ENCODE data around the gene C1orf35. TPM values are rescaled to one million over a fixed set of nuclear protein-coding genes. Genes with fewer than 3 reads are reported as not detected.
A peak's percentile ranks its signal among the peaks of the same experiment; 100 is the strongest.

The C1orf35 gene
- total RNA-seq, 4 donors from 2014 or later, result 8.5 to 21.3 (median 18.1) TPM

DNA sequence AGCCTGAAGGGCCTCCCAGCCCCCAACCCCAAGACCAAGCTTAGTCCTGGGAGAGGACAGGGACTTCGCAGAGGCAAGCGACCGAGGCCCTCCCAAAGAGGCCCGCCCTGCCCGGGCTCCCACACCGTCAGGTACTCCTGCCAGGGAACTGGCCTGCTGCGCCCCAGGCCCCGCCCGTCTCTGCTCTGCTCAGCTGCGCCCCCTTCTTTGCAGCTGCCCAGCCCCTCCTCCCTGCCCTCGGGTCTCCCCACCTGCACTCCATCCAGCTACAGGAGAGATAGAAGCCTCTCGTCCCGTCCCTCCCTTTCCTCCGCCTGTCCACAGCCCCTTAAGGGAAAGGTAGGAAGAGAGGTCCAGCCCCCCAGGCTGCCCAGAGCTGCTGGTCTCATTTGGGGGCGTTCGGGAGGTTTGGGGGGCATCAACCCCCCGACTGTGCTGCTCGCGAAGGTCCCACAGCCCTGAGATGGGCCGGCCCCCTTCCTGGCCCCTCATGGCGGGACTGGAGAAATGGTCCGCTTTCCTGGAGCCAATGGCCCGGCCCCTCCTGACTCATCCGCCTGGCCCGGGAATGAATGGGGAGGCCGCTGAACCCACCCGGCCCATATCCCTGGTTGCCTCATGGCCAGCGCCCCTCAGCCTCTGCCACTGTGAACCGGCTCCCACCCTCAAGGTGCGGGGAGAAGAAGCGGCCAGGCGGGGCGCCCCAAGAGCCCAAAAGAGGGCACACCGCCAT is 42.5 kb downstream of the C1orf35 start:
- peaks cover 0 to 6% (median 0%) of the 10 kb centered on the region in 3 donors for H3K9me3 ChIP-seq
- H3K4me1 ChIP-seq, result peaks cover 8 to 34% (median 12%) of the 10 kb centered on the region in 3 donors
- intact Hi-C loops (cut with DNase I), result no loop called here
- TF ChIP-seq, protein P1, sequence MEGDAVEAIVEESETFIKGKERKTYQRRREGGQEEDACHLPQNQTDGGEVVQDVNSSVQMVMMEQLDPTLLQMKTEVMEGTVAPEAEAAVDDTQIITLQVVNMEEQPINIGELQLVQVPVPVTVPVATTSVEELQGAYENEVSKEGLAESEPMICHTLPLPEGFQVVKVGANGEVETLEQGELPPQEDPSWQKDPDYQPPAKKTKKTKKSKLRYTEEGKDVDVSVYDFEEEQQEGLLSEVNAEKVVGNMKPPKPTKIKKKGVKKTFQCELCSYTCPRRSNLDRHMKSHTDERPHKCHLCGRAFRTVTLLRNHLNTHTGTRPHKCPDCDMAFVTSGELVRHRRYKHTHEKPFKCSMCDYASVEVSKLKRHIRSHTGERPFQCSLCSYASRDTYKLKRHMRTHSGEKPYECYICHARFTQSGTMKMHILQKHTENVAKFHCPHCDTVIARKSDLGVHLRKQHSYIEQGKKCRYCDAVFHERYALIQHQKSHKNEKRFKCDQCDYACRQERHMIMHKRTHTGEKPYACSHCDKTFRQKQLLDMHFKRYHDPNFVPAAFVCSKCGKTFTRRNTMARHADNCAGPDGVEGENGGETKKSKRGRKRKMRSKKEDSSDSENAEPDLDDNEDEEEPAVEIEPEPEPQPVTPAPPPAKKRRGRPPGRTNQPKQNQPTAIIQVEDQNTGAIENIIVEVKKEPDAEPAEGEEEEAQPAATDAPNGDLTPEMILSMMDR (IDR thresholded peaks at IDR 0.05), result no peak
- TF ChIP-seq POLR2A (IDR thresholded peaks at IDR 0.05), result no peak
- DNase-seq, result no peak
- peak overlapping the region; percentile 6 to 52 (median 38) for H3K4me3 ChIP-seq
- H3K27ac ChIP-seq, result peak overlapping the region in 2 of 4 donors; percentile 39 to 49
- H3K27me3 ChIP-seq, result peaks cover 0 to 82% (median 26%) of the 10 kb centered on the region in 4 donors
- 28 to 63% methylated on average over 6 to 9 of the region's 34 CpGs for WGBS, 2 donors
- no peaks in the 10 kb centered on the region for H3K36me3 ChIP-seq

DNA sequence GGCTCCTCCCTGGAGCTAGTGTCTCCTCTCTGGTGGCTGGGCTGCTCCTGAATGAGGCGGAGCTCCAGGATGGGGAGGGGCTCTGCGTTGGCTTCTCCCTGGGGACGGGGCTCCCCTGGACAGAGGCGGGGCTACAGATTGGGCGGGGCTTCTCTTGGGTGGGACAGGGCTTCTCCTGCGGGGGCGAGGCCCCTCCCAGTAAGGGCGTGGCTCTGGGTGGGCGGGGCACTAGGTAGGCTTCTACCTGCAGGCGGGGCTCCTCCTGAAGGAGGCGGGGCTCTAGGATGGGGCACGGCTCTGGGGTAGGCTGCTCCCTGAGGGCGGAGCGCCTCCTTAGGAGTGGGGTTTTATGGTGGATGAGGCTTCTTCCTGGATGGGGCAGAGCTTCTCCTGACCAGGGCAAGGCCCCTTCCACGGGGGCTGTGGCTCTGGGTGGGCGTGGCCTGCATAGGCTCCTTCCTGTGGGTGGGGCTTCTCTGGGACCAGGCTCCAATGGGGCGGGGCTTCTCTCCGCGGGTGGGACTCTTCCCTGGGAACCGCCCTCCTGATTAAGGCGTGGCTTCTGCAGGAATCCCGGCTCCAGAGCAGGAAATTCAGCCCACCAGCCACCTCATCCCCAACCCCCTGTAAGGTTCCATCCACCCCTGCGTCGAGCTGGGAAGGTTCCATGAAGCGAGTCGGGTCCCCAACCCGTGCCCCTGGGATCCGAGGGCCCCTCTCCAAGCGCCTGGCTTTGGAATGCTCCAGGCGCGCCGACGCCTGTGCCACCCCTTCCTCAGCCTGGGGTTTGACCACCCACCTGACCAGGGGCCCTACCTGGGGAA is 43.3 kb downstream of the C1orf35 start:
- Histone ChIP-seq H3K36me3 (no peaks in the 10 kb centered on the region), H3K27me3 (peaks cover 0 to 77% (median 24%) of the 10 kb centered on the region in 4 donors), H3K4me1 (peaks cover 8 to 34% (median 12%) of the 10 kb centered on the region in 3 donors), H3K9me3 (peaks cover 0 to 6% (median 0%) of the 10 kb centered on the region in 3 donors), H3K4me3 (peak overlapping the region; percentile 6 to 52 (median 38)), H3K27ac (peak overlapping the region in 2 of 4 donors; percentile 39 to 49)
- DNase-seq, result no peak
- WGBS, 2 donors, result 0% methylated on average over 1 of the region's 33 CpGs; no CpG with 5 or more reads in 1 of the 2 donors
- intact Hi-C loops (cut with DNase I), result no loop called here
- TF ChIP-seq POLR2A (IDR thresholded peaks at IDR 0.05), result no peak
- TF ChIP-seq, protein P1 (IDR thresholded peaks at IDR 0.05), result no peak

DNA sequence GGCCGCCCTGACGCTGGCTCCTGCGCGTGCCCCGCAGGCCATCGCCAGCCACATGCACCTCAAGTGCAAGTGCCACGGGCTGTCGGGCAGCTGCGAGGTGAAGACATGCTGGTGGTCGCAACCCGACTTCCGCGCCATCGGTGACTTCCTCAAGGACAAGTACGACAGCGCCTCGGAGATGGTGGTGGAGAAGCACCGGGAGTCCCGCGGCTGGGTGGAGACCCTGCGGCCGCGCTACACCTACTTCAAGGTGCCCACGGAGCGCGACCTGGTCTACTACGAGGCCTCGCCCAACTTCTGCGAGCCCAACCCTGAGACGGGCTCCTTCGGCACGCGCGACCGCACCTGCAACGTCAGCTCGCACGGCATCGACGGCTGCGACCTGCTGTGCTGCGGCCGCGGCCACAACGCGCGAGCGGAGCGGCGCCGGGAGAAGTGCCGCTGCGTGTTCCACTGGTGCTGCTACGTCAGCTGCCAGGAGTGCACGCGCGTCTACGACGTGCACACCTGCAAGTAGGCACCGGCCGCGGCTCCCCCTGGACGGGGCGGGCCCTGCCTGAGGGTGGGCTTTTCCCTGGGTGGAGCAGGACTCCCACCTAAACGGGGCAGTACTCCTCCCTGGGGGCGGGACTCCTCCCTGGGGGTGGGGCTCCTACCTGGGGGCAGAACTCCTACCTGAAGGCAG is 44.0 kb downstream of the C1orf35 start:
- intact Hi-C loops (cut with DNase I), result no loop called here
- TF ChIP-seq POLR2A (IDR thresholded peaks at IDR 0.05), result no peak
- TF ChIP-seq, protein P1 (IDR thresholded peaks at IDR 0.05), result no peak
- H3K27me3 ChIP-seq, result peaks cover 0 to 70% (median 20%) of the 10 kb centered on the region in 4 donors
- no peak for DNase-seq
- H3K27ac ChIP-seq, result peak overlapping the region in 1 of 4 donors; percentile 17
- H3K4me1 ChIP-seq, result peaks cover 8 to 34% (median 12%) of the 10 kb centered on the region in 3 donors
- peak overlapping the region; percentile 6 to 52 (median 38) for H3K4me3 ChIP-seq
- no peaks in the 10 kb centered on the region for H3K36me3 ChIP-seq
- peaks cover 0 to 6% (median 0%) of the 10 kb centered on the region in 3 donors for H3K9me3 ChIP-seq
- 50 to 70% methylated on average over 13 of the region's 66 CpGs for WGBS, 2 donors

DNA sequence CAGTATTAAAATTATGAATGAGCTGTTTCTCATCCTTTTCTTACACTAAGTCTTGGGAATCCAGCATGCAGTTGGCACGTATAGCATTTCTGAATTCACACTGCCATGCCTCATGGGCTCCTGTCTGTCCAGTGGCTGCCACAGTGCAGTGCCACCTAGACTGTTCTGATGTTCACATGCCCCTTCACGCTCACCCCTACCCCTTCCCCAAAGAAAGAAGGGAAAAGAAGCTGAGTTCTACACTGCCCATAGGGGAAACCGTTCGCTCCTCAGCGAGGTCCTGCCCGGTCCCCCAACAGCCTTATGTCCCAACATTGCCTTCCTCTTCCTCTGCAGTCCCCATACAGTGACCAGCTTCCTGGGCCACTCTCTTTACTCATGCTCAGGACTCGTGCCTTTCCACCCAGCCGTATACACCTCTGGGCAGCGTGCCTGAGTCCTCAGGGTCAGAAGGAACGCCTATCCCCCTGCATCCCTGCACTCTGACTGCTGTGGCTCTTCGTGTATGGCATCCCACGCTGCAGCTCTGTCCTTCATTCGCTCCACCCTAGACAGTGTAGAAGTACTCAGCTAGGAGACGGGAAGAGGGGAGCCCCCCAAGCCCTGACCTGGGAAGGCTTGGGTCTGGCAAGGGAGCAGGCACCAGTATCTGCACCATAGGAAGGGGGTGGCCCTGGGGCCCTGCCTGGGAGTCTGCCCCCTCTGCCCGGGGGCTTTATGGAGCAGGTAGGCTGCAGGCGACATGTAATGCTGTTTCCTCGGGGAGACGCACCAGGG is 44.8 kb downstream of the C1orf35 start:
- Histone ChIP-seq H3K4me1 (peaks cover 8 to 34% (median 12%) of the 10 kb centered on the region in 3 donors), H3K4me3 (no peak overlapping the region), H3K27ac (no peak overlapping the region), H3K36me3 (no peaks in the 10 kb centered on the region), H3K27me3 (peaks cover 0 to 69% (median 17%) of the 10 kb centered on the region in 4 donors), H3K9me3 (peaks cover 0 to 6% (median 0%) of the 10 kb centered on the region in 3 donors)
- intact Hi-C loops (cut with DNase I), result no loop called here
- DNase-seq, result no peak
- TF ChIP-seq, protein P1 (IDR thresholded peaks at IDR 0.05), result no peak
- no peak for TF ChIP-seq POLR2A (IDR thresholded peaks at IDR 0.05)
- WGBS, 2 donors, result 59 to 74% methylated on average over 11 to 13 of the region's 18 CpGs

Small RNA genes lying within 50 kb of the gene (small RNA-seq; reads per million reads assigned to genes)
- gene AL359510.1, result 0 reads per million in 4 donors

Other genes starting within 250 kb of the C1orf35 start
- 1 to 10 TPM; 1.7 to 5.9 (median 2.8) TPM for gene WNT9A, start 155.4 kb downstream of the C1orf35 start, total RNA-seq
- gene WNT3A, start 96.3 kb downstream of the C1orf35 start, total RNA-seq, result 1 to 10 TPM in 2 of 4 donors, under 1 TPM in 2; 0.76 to 2.7 (median 1.3) TPM
- 100 to 1,000 TPM; 279 to 327 (median 319) TPM for gene ARF1, start 20.6 kb downstream of the C1orf35 start, total RNA-seq
- 10 to 100 TPM; 33.8 to 62.2 (median 51.2) TPM for gene MRPL55, start 6.0 kb upstream of the C1orf35 start, total RNA-seq
- gene GUK1, start 37.0 kb upstream of the C1orf35 start, total RNA-seq, result 100 to 1,000 TPM; 279 to 320 (median 302) TPM
- 1 to 10 TPM in 1 of 4 donors, under 1 TPM in 3; 0.48 to 2.7 (median 0.66) TPM for gene GJC2, start 46.6 kb upstream of the C1orf35 start, total RNA-seq
- 1 to 10 TPM; 4.8 to 9.1 (median 5.7) TPM for gene IBA57, start 62.5 kb upstream of the C1orf35 start, total RNA-seq
- 10 to 100 TPM in 2 of 4 donors, 1 to 10 TPM in 2; 4.0 to 53.2 (median 13.8) TPM for gene OBSCN, start 104.7 kb upstream of the C1orf35 start, total RNA-seq